Heart left ventricle (tissue), 16 donors: Measurements from ENCODE around the gene FOXP4. TPM values are rescaled to one million over a fixed set of nuclear protein-coding genes. Genes with fewer than 3 reads are reported as not detected.
A peak's percentile ranks its signal among the peaks of the same experiment; 100 is the strongest.

Source experiments
- ATAC-seq, 4 donors: fragments of 200-7000 bp; cut with Tn5 transposase; one replicate each; pipeline ENCODE4 v1.9.1; 2020 to 2022; ENCODE audit warnings: moderate library complexity in 4 of 4, mild to moderate bottlenecking in 3 of 4, moderate number of reproducible peaks in 1 of 4
- DNase-seq, 5 donors: peaks; one replicate each; pipeline ENCODE4 v3.0.0-alpha.2; 2020
- H3K27ac ChIP-seq, 12 donors: fragments of 200-600 bp; sonication (generic) in 4 of 12; one replicate each; pipeline versions ENCODE4 v1.5.0 to v1.8.0; 2016 to 2022; ENCODE audit warnings: mild to moderate bottlenecking in 2 of 12
- H3K27me3 ChIP-seq, 9 donors: fragments of 200-600 bp; sonication (generic) in 2 of 9; one replicate each; pipeline versions ENCODE4 v1.5.1 to v1.8.0; 2016 to 2022; ENCODE audit warnings: mild to moderate bottlenecking in 3 of 9
- H3K36me3 ChIP-seq, 9 donors: fragments of 200-600 bp; sonication (generic) in 2 of 9; one replicate each; pipeline versions ENCODE4 v1.5.0 to v1.8.0; 2018 to 2022; ENCODE audit warnings: mild to moderate bottlenecking in 2 of 9
- H3K4me1 ChIP-seq, 12 donors: fragments of 200-600 bp; sonication (generic) in 4 of 12; one replicate each; pipeline versions ENCODE4 v1.5.0 to v1.8.0; 2016 to 2022; ENCODE audit warnings: mild to moderate bottlenecking in 3 of 12
- H3K4me3 ChIP-seq, 12 donors: fragments of 200-600 bp; sonication (generic) in 4 of 12; one replicate each; pipeline versions ENCODE4 v1.5.0 to v1.8.0; 2017 to 2022; ENCODE audit warnings: mild to moderate bottlenecking in 9 of 12, moderate library complexity in 4 of 12
- H3K9me3 ChIP-seq, 12 donors: fragments of 200-600 bp; sonication (generic) in 4 of 12; one replicate each; pipeline versions ENCODE4 v1.5.0 to v1.8.0; 2016 to 2022; ENCODE audit warnings: mild to moderate bottlenecking in 1 of 12
- CTCF ChIP-seq, 12 donors: fragments of 200-600 bp; sonication (generic) in 4 of 12; IDR thresholded peaks; one replicate each; pipeline versions ENCODE4 v1.5.0 to v1.8.0; 2018 to 2022; ENCODE audit warnings: antibody characterized with exemption in 12 of 12, mild to moderate bottlenecking in 5 of 12
- POLR2A ChIP-seq, 2 donors: fragments of 450-650 bp; IDR thresholded peaks; one replicate each; pipeline ENCODE4 v1.6.1; 2017; ENCODE audit warnings: antibody characterized with exemption in 2 of 2, mild to moderate bottlenecking in 2 of 2, moderate library complexity in 2 of 2
- WGBS, 4 donors: extraction: QIAGEN DNeasy Blood & Tissue Kit in 2 of 4; methylation state at CpG; one replicate each; pipeline versions ENCODE4 v1.1.5 to v1.1.7; 2013 to 2018; 5-methylcytosine and 5-hydroxymethylcytosine counted together
- intact Hi-C, 10 donors: fragments of 100-400 bp; cut with DNase I; formaldehyde crosslinking; loops; one replicate each; pipeline versions ENCODE4 v1.11.1 to v1.14.2; 2022
- polyA plus RNA-seq, 2 donors: library from polyadenylated mRNA; stranded (reverse); fragments of 200-250 nt; gene quantifications; one replicate each; pipeline ENCODE4 v1.2.3, GENCODE V29; 2013
- total RNA-seq, 9 donors: library from RNA; depleted of rRNA in 2 of 9; stranded (reverse); fragments of >200 nt in 2 of 9; fragmentation: NEBNext Ultra II Directional in 3 of 9; extraction: Animal tissue kit (Norgen Biotek cat#: 25700) in 3 of 9; gene quantifications; one replicate each; pipeline versions ENCODE4 v1.1.0 to v1.2.4, GENCODE V29; 2016 to 2023
- donor health status: ischemic (EF 13 %, LVEDD 7.1; RV severe dilation, severe dysfunction).
- donor health status: healthy with polysubstance abuse.
- donor health status: DM: no; HTN: yes; CAD: no.
- donor health status: DM: no; HTN: no; CAD: no.
- donor health status: ischemic (EF 25% LVEDD 6.9; RV normal size, moderate dysfunction).
- donor health status: ischemic (EF 25% LVEDD 5.7; RV mildly dilated, moderate dysfunction).
- donor health status: healthy.
- donor health status: DM: yes; HTN: yes; CAD: no.
- donor health status: ischemic (EF 35%, LVEDD 5.7; RV mildly dilated, moderate dysfunction).
- donor health status: nonischemic (EF 11% LVEDD 7.7; RV severe dilation, severe dysfunction).
- donor health status: DM: yes; HTN: yes; CAD: no.
- donor health status: PGD.
- donor health status: ischemic (EF 29% LVEDD 5.4; RV normal size, mild dysfunction).
- donor health status: nonischemic (EF 23%, LVEDD 6.1; RV moderate dilation, normal function).

Gene FOXP4
- total and polyA plus RNA-seq, 11 donors = 10.9 to 22.5 (median 16.0) TPM

- H3K9me3 ChIP-seq = no peaks in the 10 kb centered on the region
- peaks cover 0 to 30% (median 4%) of the 10 kb centered on the region in 9 donors for H3K36me3 ChIP-seq
- TF ChIP-seq CTCF (IDR thresholded peaks at IDR 0.05) (no peak), POLR2A (IDR thresholded peaks at IDR 0.05) (no peak)
- intact Hi-C loops = loop anchor here in 3 of 10 donors (5.0 kb wide), 1 partner anchor 37 kb away; the partner anchor contains the start of gene FOXP4 (in 3 of the 3)
- ATAC-seq (peak; percentile 24 to 78 (median 60)), DNase-seq (no peak)
- H3K4me1 ChIP-seq = peaks cover 0 to 44% (median 16%) of the 10 kb centered on the region in 12 donors
- H3K27ac ChIP-seq = peak overlapping the region in 9 of 12 donors; percentile 13 to 66 (median 46)
- WGBS, 4 donors = 60 to 72% (median 65%) methylated on average over 6 of the region's 6 CpGs
- H3K4me3 ChIP-seq = no peak overlapping the region
- H3K27me3 ChIP-seq = no peaks in the 10 kb centered on the region
These were observed 38.0 kb downstream of the FOXP4 start for GRCh38 chr6:41584205-41584604.

- Histone ChIP-seq H3K27ac (peak overlapping the region in 7 of 12 donors; percentile 22 to 66 (median 46)), H3K4me1 (peaks cover 0 to 44% (median 16%) of the 10 kb centered on the region in 12 donors), H3K4me3 (no peak overlapping the region), H3K9me3 (no peaks in the 10 kb centered on the region), H3K36me3 (peaks cover 0 to 35% (median 7%) of the 10 kb centered on the region in 9 donors), H3K27me3 (no peaks in the 10 kb centered on the region)
- DNase-seq = no peak
- peak in 3 of 4 donors; percentile 7 to 52 (median 29) for ATAC-seq
- WGBS, 4 donors = 84 to 89% (median 88%) methylated on average over 8 to 11 of the region's 11 CpGs
- intact Hi-C loops = loop anchor here in 3 of 10 donors (5.0 kb wide), 1 partner anchor 37 kb away; the partner anchor contains the start of gene FOXP4 (in 3 of the 3)
- TF ChIP-seq CTCF (IDR thresholded peaks at IDR 0.05) = no peak
These were observed 38.6 kb downstream of the FOXP4 start for GRCh38 chr6:41584668-41585205.

- H3K9me3 ChIP-seq = no peaks in the 10 kb centered on the region
- TF ChIP-seq POLR2A (IDR thresholded peaks at IDR 0.05) (no peak), CTCF (IDR thresholded peaks at IDR 0.05) (no peak)
- WGBS, 4 donors = 89 to 92% (median 90%) methylated on average over 9 of the region's 9 CpGs
- ATAC-seq (no peak), DNase-seq (no peak)
- H3K4me3 ChIP-seq = no peak overlapping the region
- no peak overlapping the region for H3K27ac ChIP-seq
- H3K36me3 ChIP-seq = peaks cover 0 to 44% (median 11%) of the 10 kb centered on the region in 9 donors
- H3K27me3 ChIP-seq = no peaks in the 10 kb centered on the region
- intact Hi-C loops = loop anchor here in 1 of 10 donors (2.0 kb wide), 1 partner anchor 127 kb away; no protein-coding TSS in a partner anchor
- H3K4me1 ChIP-seq = peaks cover 0 to 43% (median 16%) of the 10 kb centered on the region in 12 donors
These were observed 39.4 kb downstream of the FOXP4 start for GRCh38 chr6:41585605-41586004.

GRCh38 chr6:41586252-41587007 is 40.2 kb downstream of the FOXP4 start:
- Histone ChIP-seq H3K9me3 (no peaks in the 10 kb centered on the region), H3K27me3 (no peaks in the 10 kb centered on the region), H3K4me3 (no peak overlapping the region), H3K36me3 (peaks cover 0 to 49% (median 20%) of the 10 kb centered on the region in 9 donors), H3K4me1 (peaks cover 0 to 35% (median 12%) of the 10 kb centered on the region in 12 donors), H3K27ac (no peak overlapping the region)
- ATAC-seq = no peak
- intact Hi-C loops = loop anchor here in 1 of 10 donors (2.0 kb wide), 1 partner anchor 128 kb away; no protein-coding TSS in a partner anchor
- TF ChIP-seq CTCF (IDR thresholded peaks at IDR 0.05) = no peak
- no peak for TF ChIP-seq POLR2A (IDR thresholded peaks at IDR 0.05)
- 86 to 88% (median 87%) methylated on average over 23 to 28 of the region's 28 CpGs for WGBS, 4 donors
- DNase-seq = no peak
